ENCODE measurements around the gene ACSL1. TPM values are rescaled to one million over a fixed set of nuclear protein-coding genes. Genes with fewer than 3 reads are reported as not detected.

ACSL1 gene
- total RNA-seq, 1 experiment from 2014 or later: 12.5 TPM

- Histone ChIP-seq H3K9ac (ENCODE audit: low read length) (no peak overlapping the region), H3K9me3 (ENCODE audit: control insufficient read depth in 1 of 2, insufficient read depth in 1 of 2, low read depth in 1 of 2, low read length in 2 of 2) (no peaks in the 10 kb centered on the region), H2AFZ (ENCODE audit: low read depth, low read length, poor library complexity, severe bottlenecking) (no peak overlapping the region), H3K9me2 (ENCODE audit: insufficient read depth) (no peaks in the 10 kb centered on the region), H3K4me3 (replicated peaks in 1 of 2; ENCODE audit: low read depth in 1 of 2, low read length in 2 of 2) (no peak overlapping the region), H3K4me2 (ENCODE audit: low read length) (no peak overlapping the region), H3K4me1 (ENCODE audit: control insufficient read depth in 1 of 2, insufficient read depth in 2 of 2, low read length in 2 of 2) (no peaks in the 10 kb centered on the region), H4K20me1 (ENCODE audit: insufficient read depth) (no peaks in the 10 kb centered on the region), H3K27me3 (ENCODE audit: insufficient read depth, low read length) (no peaks in the 10 kb centered on the region), H3K27ac (ENCODE audit: low read depth, low read length) (no peak overlapping the region), H3K36me3 (ENCODE audit: control insufficient read depth in 1 of 2, insufficient read depth in 2 of 2, low read length in 2 of 2) (no peaks in the 10 kb centered on the region; a peak in 1 of 4 replicates), H3K79me2 (ENCODE audit: insufficient read depth, low read length) (peaks cover 5% of the 10 kb centered on the region; the same call in 1 of the 2 replicates)
- TF ChIP-seq POLR2A (IDR thresholded peaks at IDR 0.05; ENCODE audit: borderline replicate concordance, extremely low read depth, insufficient read depth, insufficient read length): no peak
- no peak for TF ChIP-seq CEBPB (IDR thresholded peaks at IDR 0.05; ENCODE audit: low read depth)
- no peak for TF ChIP-seq TCF7L2 (IDR thresholded peaks at IDR 0.05; ENCODE audit: borderline replicate concordance, extremely low read depth, insufficient read depth, insufficient read length)
- TF ChIP-seq MAX (IDR thresholded peaks at IDR 0.05): no peak
- no peak for TF ChIP-seq ZNF274 (IDR thresholded peaks at IDR 0.05; ENCODE audit: low read depth, low read length)
- no peak for TF ChIP-seq ATF3 (IDR thresholded peaks at IDR 0.05)
- TF ChIP-seq ZBTB33 (IDR thresholded peaks at IDR 0.05; ENCODE audit: extremely low read depth, insufficient replicate concordance, low read length): no peak
- no peak for TF ChIP-seq SIN3A (IDR thresholded peaks at IDR 0.05; ENCODE audit: low read depth)
- no peak for TF ChIP-seq ELF1 (IDR thresholded peaks at IDR 0.05; ENCODE audit: borderline replicate concordance, low read depth)
- ChIA-PET RAD21 (ENCODE audit: low non-redundant PET in 1 of 2, low total read pairs in 2 of 2, uncharacterized antibody in 2 of 2, unreplicated experiment in 2 of 2) (interaction anchor here in 1 of 2 experiments (0.6 kb wide), 1 partner anchor 11 kb away, joined by 3 read pairs; no protein-coding TSS in a partner anchor), POLR2A (no interaction called here), CTCF (no interaction called here)
- DNase-seq (ENCODE audit: low read depth, low spot score): no peak
- ATAC-seq: no peak
- no TSS peak for BruUV-seq (replicated peaks)
- intact Hi-C loops (cut with micrococcal nuclease): no loop called here
Measured at GRCh38 chr4:184712322-184712721, 113.4 kb downstream of the ACSL1 start.
